ENCODE results near the gene CCDC66. TPM values are rescaled to one million over a fixed set of nuclear protein-coding genes. Genes with fewer than 3 reads are reported as not detected.

CCDC66 gene
- total and polyA plus RNA-seq, 2 of the 8 experiments (the other 6 are each of a cell fraction or from before 2014, with no cell fraction given): 9.6 to 29.3 TPM

DNA sequence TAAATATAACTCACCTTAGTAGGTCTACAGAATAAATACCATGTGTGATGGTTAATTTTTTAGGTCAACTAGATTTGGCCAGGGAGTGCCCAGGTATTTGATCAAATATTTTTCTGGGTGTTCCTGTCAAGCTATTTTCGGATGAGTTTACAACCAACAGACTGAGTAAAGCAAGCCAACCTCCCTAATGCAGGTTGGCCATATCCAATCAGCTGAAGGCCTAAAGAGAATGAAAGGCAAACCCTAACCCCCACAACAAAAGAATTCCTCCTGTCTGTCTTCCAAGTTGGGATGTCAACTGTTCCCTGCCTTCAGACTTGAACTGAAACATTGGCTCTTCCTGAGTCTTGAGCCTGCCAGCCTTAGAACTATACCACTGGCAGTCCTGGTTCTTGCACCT, 97.5 kb downstream of the CCDC66 start (continued):
- TF ChIP-seq, protein P1, sequence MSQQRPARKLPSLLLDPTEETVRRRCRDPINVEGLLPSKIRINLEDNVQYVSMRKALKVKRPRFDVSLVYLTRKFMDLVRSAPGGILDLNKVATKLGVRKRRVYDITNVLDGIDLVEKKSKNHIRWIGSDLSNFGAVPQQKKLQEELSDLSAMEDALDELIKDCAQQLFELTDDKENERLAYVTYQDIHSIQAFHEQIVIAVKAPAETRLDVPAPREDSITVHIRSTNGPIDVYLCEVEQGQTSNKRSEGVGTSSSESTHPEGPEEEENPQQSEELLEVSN (IDR thresholded peaks at IDR 0.05): no peak
- no peak for TF ChIP-seq POLR2AphosphoS5 (IDR thresholded peaks at IDR 0.05; ENCODE audit: low read depth, low read length)
- no peak for TF ChIP-seq RBBP5 (IDR thresholded peaks at IDR 0.05; ENCODE audit: borderline replicate concordance, low read depth, low read length)
